Lower leg skin (tissue), 3 donors: Measurements from ENCODE around the gene NRGN.

Source experiments
- POLR2A ChIP-seq, 2 donors: fragments of 450-650 bp; IDR thresholded peaks; one replicate each; pipeline ENCODE4 v1.6.1; 2016 to 2017; ENCODE audit warnings: antibody characterized with exemption in 2 of 2, mild to moderate bottlenecking in 1 of 2, moderate library complexity in 1 of 2
- TF ChIP-seq, protein P1 (sequence below), 3 donors: fragments of 450-650 bp; IDR thresholded peaks; one replicate each; pipeline ENCODE4 v1.5.1; 2016; ENCODE audit warnings: antibody characterized with exemption in 3 of 3, mild to moderate bottlenecking in 3 of 3, moderate library complexity in 2 of 3

DNA sequence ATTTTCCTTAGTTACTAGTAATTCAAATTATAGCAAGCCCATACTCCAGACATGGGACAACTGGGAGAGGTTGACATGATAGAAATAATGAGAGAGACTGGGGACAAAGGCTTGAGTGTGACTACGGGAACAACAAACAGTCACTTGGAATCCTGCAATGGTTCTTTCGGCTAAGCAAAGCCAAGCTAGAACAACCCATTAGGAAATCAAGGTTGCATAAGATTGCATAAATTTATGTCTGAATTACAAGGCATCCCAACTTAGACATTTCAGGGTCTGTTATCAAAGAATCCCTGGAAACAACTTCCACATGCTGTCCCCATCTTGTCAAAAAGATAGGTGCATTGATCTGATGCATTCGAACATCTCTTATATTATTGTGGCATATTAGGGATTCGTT lies 10.2 kb upstream of the NRGN start:
- TF ChIP-seq, protein P1, sequence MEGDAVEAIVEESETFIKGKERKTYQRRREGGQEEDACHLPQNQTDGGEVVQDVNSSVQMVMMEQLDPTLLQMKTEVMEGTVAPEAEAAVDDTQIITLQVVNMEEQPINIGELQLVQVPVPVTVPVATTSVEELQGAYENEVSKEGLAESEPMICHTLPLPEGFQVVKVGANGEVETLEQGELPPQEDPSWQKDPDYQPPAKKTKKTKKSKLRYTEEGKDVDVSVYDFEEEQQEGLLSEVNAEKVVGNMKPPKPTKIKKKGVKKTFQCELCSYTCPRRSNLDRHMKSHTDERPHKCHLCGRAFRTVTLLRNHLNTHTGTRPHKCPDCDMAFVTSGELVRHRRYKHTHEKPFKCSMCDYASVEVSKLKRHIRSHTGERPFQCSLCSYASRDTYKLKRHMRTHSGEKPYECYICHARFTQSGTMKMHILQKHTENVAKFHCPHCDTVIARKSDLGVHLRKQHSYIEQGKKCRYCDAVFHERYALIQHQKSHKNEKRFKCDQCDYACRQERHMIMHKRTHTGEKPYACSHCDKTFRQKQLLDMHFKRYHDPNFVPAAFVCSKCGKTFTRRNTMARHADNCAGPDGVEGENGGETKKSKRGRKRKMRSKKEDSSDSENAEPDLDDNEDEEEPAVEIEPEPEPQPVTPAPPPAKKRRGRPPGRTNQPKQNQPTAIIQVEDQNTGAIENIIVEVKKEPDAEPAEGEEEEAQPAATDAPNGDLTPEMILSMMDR (IDR thresholded peaks at IDR 0.05): no peak
- no peak for TF ChIP-seq POLR2A (IDR thresholded peaks at IDR 0.05)
